IPS DF 19.7 (cell line): Measurements from ENCODE around the gene AIG1.
"Not testable (repeated sequence)": the region's sequence is repeated elsewhere in the genome, so short reads cannot be mapped to it uniquely, and the experiment has no call there.

ENCODE experiments used
- DNase-seq: peaks from one replicate; pipeline ENCODE4 v3.0.0-alpha.2; 2013; ENCODE audit warnings: low read depth, low spot score

AIG1 gene

DNA sequence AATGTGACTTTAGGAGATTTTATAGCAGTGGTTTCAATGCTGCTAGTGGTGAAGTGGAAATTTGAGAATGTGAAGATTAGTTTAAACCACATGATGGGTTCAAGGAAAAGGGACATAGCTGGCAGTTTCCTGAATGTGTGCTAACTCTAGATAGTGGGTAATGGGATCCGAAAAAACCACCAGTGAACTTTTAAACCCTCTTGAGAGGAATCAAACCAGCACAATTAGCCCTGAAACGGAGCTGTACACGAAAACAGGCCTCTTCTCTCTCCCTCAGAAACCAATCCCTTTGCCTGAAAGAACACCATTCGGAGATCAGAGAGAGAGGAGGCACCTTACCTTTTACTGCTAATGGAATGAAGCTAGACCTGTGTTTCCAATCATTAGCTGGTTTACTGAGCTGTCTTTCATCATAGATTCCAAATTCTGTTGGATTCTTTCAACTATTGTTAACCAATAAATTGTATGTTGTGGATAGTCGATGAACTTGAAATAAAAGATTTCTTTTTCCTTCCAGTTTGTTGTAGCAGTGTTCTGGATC is 103.9 kb downstream of the AIG1 start:
- no peak for DNase-seq

GRCh38 chr6:143165315-143165855 is 104.7 kb downstream of the AIG1 start:
- DNase-seq: no peak

DNA sequence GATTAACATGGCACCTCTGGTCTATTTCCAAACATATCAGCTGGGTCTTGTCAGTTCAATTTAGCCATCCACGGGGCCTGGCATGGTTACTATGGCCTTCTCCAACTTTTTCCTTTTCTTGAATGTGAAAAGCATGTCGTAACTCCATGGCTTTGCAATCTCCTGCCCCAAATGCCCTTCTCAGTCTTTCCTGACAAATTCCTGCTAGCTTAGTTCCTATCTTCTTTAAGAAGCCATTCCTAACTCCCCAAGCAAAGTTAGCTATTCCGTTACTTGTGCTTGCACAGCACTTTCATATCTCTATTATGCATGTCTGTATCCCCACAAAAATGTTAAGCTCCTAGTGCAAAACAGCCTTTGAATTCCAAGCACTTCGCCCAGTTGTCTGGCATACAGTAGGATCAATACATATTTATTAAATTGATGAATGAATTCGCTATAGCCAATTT is 105.6 kb downstream of the AIG1 start:
- no peak for DNase-seq

DNA sequence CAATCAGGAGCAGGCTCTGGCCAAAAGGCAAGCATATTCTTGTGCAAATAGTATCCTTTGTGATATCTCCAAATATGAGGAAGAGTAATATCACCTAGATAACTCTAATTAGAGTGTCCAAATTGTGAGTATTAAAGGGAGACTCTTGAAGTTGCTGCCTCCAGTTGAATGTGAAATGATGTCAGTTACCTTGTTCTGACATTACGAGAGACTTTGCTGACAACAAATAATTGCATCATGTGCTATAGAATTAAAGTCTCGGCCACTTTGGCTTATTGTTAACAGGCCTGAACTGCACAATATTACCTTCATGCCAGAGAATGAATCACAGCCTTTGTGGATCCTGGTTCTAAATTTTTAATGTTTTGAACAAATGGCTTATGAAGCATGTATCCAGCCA is 106.5 kb downstream of the AIG1 start:
- DNase-seq: no peak

GRCh38 chr6:143168396-143168816 is 107.7 kb downstream of the AIG1 start:
- DNase-seq: not testable (repeated sequence)

GRCh38 chr6:143169440-143169839 is 108.8 kb downstream of the AIG1 start:
- DNase-seq: no peak

DNA sequence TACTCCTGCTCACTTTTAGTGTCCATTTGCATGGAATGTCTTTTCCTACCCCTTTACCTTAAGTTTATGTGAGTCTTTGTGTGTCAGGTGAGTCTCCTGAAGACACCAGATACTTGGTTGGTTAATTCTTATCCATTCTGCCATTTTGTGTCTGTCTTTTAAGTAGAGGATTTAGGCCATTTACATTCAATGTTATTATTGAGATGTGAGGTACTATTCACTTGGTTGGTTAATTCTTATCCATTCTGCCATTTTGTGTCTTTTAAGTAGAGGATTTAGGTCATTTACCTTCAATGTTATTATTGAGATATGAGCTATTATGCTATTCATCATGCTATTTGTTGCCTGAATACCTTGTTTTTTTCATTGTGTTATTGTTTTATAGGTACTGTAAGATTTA is 113.8 kb downstream of the AIG1 start:
- DNase-seq: no peak

- DNase-seq: no peak
These were observed 114.3 kb downstream of the AIG1 start for GRCh38 chr6:143174951-143175350.

- no peak for DNase-seq
These were observed 115.7 kb downstream of the AIG1 start for GRCh38 chr6:143176090-143177021.

GRCh38 chr6:143177706-143178105 is 117.0 kb downstream of the AIG1 start:
- no peak for DNase-seq

DNA sequence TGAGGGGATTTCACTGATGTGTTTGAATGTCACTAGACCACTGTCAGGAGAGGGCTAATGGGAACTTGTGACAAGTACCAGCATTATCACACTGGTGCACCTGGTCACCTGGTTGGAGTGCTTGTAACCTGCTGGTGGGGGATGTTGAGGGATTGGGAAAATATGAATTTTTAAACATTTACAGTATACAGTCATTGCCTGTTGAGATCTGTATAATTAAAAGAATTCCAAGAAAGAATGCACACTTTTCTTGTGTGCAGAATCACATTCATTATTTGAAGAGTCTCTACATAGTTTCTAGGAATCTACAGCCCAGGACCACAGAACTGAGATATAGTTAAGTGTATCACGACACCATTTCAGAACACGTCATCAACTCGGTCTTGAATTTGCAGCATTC is 118.4 kb downstream of the AIG1 start:
- DNase-seq: no peak

GRCh38 chr6:143179901-143180612 is 119.4 kb downstream of the AIG1 start:
- no peak for DNase-seq

GRCh38 chr6:143180826-143181225 is 120.1 kb downstream of the AIG1 start:
- DNase-seq: no peak

DNA sequence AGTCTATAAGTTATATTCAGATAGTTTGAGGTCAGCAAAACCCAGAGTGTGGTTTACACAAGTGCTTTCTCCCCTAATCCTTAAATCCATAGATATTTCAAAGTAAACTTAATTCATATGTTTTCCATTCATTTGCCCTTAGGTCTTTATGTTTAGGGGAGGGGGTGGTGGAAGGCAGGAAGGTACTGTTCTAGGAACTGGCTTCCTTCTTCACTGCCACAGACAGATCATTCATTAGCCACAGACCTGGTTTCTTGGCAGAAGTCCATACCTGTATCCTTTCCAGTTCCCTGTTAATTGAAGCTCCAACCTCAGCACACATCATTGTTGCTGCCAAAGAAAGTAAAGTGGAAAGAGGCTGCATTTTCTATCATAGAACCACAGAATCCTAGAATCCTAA is 123.0 kb downstream of the AIG1 start:
- no peak for DNase-seq

DNA sequence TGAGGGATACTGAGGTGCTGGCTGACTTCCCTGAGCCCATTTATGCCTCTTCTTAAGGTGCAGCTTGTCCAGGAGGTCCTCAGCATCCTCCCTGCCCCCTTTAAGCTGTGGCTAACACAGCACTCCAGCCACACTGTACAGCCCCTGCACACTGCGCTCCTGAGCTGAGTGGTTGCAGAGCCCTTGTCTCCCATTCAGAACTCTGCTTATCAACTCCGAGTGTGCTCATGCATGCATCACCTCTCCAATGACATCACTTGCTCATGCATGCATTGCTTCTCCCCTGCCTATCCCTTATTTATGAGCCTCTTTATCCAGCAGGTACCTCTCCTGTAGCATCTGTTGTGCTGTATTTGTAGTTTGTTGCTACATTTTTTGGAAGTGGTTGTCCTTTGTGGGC is 124.6 kb downstream of the AIG1 start:
- DNase-seq: no peak

- no peak for DNase-seq
These were observed 126.7 kb downstream of the AIG1 start for GRCh38 chr6:143187238-143187923.

DNA sequence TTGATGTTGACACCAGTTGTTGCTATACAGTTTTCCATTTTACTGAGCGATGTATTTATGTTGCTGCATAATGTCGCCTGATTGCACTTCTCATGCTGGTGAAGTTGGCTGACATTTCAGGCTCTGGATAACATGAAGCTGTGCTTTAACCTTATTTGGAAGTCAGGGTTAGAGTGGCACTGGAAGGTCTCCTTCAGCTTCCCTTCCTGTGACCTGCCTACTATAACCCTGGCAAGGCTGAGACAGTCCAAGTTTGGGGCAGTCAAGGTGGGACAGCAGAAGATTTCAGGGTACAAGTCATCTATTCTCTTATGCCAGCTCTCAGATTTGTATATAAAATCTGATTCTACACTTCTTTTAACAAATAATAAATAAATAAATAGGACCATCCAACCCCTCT is 127.6 kb downstream of the AIG1 start:
- DNase-seq: no peak

DNA sequence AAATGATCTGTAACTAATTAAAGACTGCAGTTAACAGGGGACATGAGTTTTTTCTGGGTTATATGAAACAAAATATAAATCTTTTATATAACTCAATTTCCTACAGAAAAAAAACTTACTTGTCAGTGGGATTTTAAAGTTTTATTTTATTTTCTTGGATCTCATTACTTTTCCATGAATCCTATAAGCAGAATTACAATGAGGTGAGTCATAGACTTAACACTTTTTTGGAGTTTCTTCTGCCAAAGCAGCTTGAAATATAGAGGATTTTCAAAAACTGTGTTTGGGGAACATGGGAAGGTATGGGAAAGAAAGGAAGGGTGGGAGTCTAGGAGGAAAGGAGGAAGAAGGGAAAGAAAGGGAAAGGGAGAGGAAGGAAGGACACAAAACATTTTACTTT is 130.7 kb downstream of the AIG1 start:
- DNase-seq: no peak

GRCh38 chr6:143192766-143193165 is 132.1 kb downstream of the AIG1 start:
- DNase-seq: no peak

DNA sequence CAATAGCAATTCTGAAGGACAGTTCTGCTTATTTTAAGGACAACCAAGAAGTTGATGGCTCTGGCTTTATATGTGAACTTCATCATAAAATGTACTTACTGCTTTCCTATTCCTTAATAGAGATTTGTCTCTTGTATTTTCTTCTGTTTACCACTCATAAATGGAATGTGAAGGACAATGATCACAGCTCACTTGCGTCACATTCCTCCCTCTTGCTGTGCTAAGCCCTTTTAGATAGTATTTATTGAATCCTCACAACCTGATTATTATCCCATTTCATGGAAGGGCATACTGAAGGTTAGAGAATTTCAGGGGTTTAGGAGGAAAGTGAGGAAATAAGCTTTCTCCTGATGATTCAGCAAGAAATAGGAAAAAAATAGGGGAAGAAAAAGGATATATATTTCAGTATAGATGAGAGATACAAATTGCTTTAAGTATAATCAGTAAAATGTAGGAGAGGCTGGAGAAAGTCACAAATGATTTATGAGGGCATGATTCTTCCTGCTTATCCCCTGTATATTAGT is 132.9 kb downstream of the AIG1 start:
- DNase-seq: no peak

GRCh38 chr6:143194095-143194589 is 133.5 kb downstream of the AIG1 start:
- DNase-seq: no peak
